ENCODE measurements around the gene TBX1. TPM values are rescaled to one million over a fixed set of nuclear protein-coding genes. Genes with fewer than 3 reads are reported as not detected.

Gene TBX1
- polyA plus RNA-seq, 3 donors = 0.52 to 4.9 (median 1.8) TPM

- no peak overlapping the region for H3K27ac ChIP-seq (ENCODE audit: low read depth, low read length)
- WGBS, 3 donors = 3 to 6% (median 6%) methylated on average over 36 to 43 of the region's 43 CpGs
Observed at GRCh38 chr22:19759427-19760057, 1.0 kb upstream of the TBX1 start.

DNA sequence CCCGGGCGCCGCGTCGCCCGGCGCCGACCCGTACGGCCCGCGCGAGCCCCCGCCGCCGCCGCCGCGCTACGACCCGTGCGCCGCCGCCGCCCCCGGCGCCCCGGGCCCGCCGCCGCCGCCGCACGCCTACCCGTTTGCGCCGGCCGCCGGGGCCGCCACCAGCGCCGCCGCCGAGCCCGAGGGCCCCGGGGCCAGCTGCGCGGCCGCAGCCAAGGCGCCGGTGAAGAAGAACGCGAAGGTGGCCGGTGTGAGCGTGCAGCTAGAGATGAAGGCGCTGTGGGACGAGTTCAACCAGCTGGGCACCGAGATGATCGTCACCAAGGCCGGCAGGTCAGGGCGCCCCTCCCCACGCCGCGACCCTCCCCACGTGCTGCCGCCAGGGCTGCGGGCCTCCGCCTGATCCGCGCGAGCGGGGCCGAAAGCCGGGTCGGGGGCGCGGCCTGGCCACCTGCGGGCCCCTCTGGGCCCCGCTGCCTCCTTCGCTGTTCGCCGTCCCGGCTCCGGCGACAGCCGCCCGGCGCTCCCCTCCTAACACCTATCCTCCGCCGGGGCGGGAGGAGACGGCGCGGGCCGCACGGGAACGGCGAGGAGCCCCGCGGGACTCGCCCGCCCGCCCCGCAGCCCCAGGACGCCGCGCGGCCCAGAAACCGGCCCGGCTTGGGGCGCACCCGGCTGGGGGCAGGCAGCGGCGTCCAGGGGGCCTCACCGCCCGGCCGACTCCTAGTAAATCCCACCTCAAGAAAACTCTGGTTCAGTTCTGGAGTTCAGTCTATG, 560 bp downstream of the TBX1 start:
- 8 to 18% (median 8%) methylated on average over 67 to 113 of the region's 117 CpGs for WGBS, 3 donors
- no peak overlapping the region for H3K27ac ChIP-seq (ENCODE audit: low read depth, low read length)

DNA sequence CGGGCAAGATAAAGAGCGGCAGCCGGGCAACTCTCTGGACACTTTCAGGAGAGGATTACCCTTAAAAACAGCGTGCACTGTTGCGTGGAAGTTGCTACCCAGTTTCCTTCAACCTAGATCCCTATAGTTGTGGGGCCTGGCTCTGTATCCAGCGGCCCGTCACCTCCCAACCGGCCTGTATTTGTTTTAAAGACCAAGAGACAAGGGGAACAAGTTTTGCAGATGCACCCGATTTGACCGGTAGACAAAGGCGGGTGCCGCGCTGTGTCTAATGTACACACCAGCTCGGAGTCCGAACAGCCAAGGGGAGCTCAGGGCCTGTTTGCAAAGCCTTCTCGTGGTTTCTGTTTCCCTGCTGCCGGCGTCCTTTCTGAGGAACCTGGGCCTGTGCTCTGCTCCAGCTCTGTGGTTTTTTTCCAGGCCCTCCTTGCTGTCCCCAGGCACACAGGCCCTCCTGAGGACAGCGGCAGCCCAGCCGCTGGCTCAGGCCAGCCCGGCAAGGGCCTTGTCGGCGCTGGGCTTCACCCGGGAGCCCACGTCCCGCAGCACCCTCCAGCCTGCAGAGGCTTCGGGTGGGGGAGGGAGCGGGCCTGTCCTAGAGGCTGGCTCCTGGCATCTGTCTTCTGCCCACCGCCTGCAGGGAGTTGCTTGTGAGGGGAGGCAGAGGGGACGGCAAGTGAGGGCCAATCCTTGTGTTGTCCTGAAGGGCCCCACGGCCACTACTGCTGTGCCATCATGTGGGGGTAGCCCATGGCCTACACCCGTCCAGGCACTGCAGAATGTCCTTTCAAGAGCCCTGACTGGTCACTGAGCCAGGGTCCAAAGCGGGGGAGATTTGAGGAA, 1.4 kb downstream of the TBX1 start:
- H3K27ac ChIP-seq (ENCODE audit: low read depth, low read length) = no peak overlapping the region
- WGBS, 3 donors = 79 to 85% (median 82%) methylated on average over 33 of the region's 33 CpGs

DNA sequence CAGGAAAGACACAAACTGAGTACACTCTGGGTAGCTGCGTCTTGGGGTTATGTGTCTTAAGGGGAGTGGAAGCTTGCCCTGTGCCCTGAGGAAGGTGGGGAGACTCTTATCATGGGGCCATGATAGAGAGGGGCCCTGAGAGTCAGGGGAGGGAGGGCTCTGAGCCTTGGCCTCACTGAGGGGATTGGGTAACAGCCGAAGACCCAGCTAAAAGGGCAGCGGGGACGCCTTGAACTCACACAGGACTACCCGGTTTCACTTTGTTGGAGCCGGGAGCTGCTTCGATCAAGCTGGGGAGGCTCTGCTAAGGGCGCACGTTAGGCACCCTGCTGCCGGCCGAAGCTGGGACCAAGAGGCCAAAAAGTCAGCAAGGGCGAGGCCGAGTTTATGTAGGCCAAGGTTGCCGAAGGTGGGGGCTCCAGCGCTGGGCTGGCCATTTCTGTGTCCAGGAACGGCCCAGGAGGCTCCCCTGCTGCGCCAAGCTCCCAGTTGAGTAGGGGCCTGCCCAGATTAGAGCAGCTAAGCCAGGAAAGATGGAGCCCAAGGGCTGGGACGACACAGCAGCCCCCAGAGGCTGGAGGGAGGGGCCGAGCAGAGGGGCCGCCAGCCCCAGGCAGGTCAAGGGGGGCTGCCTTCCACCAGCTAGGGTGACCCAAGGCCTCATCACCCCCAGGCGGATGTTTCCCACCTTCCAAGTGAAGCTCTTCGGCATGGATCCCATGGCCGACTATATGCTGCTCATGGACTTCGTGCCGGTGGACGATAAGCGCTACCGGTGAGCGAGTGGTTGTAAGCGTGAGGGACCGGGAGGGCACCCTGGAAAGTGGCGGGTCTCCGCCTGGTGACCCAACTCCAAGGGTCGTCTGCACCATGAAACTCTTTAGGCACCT, 2.2 kb downstream of the TBX1 start:
- no peak overlapping the region for H3K27ac ChIP-seq (ENCODE audit: low read depth, low read length)
- 70 to 82% (median 77%) methylated on average over 32 to 34 of the region's 34 CpGs for WGBS, 3 donors

DNA sequence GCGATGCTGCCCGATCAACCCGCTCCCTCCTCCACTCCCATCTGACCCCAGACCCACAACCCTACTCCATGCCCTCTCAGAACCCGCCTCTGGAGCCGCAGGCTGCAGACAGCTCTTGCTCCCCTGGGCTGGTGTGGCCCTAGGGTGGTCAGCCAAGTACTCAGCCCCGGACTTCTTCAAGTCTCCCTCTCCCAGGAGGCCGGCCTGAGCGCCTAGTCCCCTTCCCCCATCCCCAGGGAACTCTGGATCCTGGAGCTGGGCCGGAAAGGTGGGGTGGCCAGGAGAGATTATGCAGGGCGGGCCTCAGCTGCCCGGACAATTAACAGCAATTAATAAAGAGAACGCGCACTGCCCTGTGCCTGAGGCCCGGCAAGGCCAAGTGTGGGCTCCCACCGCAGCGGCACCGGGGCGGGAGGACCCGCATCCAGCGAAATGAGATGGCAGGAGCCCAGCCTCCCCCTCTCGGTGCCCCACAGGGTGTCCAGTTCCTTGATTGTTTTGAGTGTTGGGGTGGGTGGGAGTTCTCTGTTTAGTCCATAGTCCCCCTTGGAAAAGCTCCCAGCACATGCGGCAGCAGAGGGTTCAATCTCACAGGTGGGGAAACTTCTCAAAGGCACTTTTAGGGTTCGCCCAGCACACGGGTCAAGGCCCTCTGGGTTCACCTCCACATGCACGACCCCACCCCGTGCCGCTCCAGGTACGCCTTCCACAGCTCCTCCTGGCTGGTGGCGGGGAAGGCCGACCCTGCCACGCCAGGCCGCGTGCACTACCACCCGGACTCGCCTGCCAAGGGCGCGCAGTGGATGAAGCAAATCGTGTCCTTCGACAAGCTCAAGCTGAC, 3.1 kb downstream of the TBX1 start:
- 43 to 66% (median 57%) methylated on average over 39 of the region's 39 CpGs for WGBS, 3 donors
- no peak overlapping the region for H3K27ac ChIP-seq (ENCODE audit: low read depth, low read length)

DNA sequence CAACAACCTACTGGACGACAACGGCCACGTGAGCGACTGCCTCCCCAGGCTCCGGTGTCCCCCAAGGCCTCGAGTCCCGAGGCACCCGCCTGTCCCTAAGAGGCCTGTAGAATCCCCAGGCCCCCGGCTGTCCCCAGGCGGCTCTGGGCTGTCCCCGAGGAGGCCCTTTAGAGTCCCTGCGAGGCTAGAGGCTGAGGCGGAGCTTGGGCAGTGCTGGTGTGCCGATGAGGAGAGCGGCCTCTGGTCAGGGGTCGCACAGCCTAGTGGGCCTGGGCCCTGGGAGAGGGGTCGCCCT, 3.7 kb downstream of the TBX1 start:
- H3K27ac ChIP-seq (ENCODE audit: low read depth, low read length) = no peak overlapping the region
- 53 to 81% (median 63%) methylated on average over 17 of the region's 17 CpGs for WGBS, 3 donors

GRCh38 chr22:19764636-19765476, 4.3 kb downstream of the TBX1 start:
- H3K27ac ChIP-seq (ENCODE audit: low read depth, low read length) = no peak overlapping the region

DNA sequence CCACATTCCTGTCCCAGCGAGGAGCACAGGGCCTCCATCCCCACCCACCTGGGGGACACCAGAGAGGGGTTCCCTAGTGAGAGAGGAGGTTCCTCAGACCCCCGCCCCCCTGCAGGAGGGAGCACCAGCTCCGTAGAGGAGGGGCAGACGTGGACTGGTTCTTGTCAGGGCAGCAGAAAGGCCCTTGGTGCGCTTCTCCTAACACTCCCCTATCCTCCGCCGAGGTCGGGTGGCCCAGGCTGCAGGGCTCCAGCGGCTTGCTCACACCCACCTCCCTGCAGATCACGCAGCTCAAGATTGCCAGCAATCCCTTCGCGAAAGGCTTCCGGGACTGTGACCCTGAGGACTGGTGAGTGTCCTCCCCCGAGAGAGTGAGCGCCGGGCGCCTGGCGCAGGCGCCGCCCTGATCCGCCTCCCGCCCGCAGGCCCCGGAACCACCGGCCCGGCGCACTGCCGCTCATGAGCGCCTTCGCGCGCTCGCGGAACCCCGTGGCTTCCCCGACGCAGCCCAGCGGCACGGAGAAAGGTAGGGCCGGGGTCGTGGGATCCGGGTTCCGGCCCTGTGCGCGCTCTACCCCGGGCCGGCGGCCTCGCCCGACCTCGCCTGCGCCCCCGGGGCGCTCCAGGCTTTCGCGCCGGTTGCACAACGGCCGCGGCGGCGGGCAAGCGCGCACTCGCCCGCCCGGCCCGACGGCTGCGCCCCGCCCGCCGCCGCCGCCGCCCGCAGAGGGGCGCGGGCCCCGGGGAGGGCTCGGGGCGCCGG, 5.1 kb downstream of the TBX1 start:
- no peak overlapping the region for H3K27ac ChIP-seq (ENCODE audit: low read depth, low read length)
- 2 to 4% (median 3%) methylated on average over 61 to 82 of the region's 83 CpGs for WGBS, 3 donors

More at GRCh38 chr22:19764636-19765476, 4.3 kb downstream of the TBX1 start:
- 39 to 68% (median 49%) methylated on average over 25 of the region's 25 CpGs for WGBS, 3 donors

DNA sequence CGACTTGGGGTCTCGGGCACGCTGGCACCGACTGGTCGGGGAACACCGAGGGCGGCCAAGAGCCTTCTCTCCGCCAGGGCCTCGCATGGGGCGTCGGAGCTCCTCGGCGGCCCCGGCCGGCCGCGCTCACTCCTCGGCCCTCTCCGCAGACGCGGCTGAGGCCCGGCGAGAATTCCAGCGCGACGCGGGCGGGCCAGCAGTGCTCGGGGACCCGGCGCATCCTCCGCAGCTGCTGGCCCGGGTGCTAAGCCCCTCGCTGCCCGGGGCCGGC, 5.6 kb downstream of the TBX1 start:
- H3K27ac ChIP-seq (ENCODE audit: low read depth, low read length) = no peak overlapping the region
- 0 to 3% (median 3%) methylated on average over 14 to 36 of the region's 36 CpGs for WGBS, 3 donors

GRCh38 chr22:19766511-19767426, 6.2 kb downstream of the TBX1 start:
- no peak overlapping the region for H3K27ac ChIP-seq (ENCODE audit: low read depth, low read length)
- 1 to 2% (median 2%) methylated on average over 79 to 103 of the region's 103 CpGs for WGBS, 3 donors

- no peak overlapping the region for H3K27ac ChIP-seq (ENCODE audit: low read depth, low read length)
- 15 to 20% (median 19%) methylated on average over 32 to 35 of the region's 35 CpGs for WGBS, 3 donors
Observed at GRCh38 chr22:19767427-19768341, 7.1 kb downstream of the TBX1 start.

DNA sequence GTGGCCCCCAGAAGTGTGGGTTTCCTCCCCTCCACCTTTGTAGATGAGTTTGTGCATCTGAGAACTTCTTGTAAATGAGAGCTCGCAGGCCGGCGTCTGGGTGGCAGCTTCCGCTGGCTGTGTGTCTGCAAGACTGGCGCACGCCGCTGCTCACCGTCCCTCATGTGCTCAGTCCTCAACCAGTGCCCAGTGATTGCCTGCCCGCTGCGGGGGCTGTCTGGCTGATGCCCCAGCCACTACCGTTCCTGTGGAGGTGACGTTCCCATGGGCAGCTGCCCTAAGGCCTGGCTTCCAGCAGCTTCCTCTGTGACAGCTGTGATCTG, 8.8 kb downstream of the TBX1 start:
- no peak overlapping the region for H3K27ac ChIP-seq (ENCODE audit: low read depth, low read length)
- WGBS, 3 donors = 86 to 94% (median 87%) methylated on average over 12 of the region's 12 CpGs

DNA sequence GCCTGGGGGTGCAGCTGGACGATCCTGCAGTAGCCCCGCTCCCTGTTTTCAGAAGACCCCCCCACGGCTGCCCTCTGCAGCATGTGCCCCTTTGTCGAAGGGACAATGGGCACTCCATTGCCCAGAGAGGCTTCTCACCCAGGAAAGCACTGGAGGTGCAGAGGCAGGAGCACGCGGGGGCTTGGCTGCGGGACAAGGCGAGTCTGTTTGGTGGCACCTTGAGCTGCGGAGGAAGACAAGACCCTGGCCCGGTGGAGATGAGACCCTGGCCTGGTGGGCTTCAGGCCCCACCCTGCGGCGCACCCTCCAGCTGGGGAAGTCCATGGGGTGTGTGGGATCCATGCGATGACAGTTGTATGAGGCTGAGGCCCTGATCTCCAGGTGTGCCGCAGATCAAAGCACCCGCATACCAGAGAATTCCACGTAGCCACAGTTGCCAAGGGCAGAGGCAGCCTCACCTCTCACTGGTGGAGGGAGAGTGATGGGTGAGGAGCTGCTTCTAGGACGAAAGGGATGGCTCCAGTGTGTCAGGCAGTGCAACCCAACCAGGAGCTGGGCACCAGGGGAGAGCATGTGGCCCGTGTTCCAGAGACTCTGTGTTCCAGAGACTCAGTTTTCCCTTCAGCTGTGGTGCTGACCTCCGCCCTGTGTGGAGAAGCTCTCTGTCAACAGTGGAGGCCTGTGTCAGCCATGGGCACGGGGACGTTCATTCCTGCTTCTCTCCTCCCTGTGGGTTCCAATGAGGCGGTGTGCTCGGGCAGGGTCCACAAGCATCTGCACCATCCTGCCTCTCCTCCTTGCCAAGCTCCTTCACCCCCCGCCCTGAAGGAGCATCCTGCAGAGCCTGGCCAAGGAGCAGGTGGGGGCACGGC, 10.0 kb downstream of the TBX1 start:
- 68 to 89% (median 87%) methylated on average over 25 of the region's 25 CpGs for WGBS, 3 donors
- no peak overlapping the region for H3K27ac ChIP-seq (ENCODE audit: low read depth, low read length)

GRCh38 chr22:19772422-19772672, 11.8 kb downstream of the TBX1 start:
- WGBS, 3 donors = 54 to 64% (median 63%) methylated on average over 4 of the region's 4 CpGs
- H3K27ac ChIP-seq (ENCODE audit: low read depth, low read length) = no peak overlapping the region

Data from adipose tissue (tissue), 3 donors.